ENCODE results near the gene CHRNE. TPM values are rescaled to one million over a fixed set of nuclear protein-coding genes. Genes with fewer than 3 reads are reported as not detected.

Gene CHRNE
- polyA plus RNA-seq, 2 of the 4 experiments (the other 2 are of a cell fraction) = 0.10 to 0.13 TPM

DNA sequence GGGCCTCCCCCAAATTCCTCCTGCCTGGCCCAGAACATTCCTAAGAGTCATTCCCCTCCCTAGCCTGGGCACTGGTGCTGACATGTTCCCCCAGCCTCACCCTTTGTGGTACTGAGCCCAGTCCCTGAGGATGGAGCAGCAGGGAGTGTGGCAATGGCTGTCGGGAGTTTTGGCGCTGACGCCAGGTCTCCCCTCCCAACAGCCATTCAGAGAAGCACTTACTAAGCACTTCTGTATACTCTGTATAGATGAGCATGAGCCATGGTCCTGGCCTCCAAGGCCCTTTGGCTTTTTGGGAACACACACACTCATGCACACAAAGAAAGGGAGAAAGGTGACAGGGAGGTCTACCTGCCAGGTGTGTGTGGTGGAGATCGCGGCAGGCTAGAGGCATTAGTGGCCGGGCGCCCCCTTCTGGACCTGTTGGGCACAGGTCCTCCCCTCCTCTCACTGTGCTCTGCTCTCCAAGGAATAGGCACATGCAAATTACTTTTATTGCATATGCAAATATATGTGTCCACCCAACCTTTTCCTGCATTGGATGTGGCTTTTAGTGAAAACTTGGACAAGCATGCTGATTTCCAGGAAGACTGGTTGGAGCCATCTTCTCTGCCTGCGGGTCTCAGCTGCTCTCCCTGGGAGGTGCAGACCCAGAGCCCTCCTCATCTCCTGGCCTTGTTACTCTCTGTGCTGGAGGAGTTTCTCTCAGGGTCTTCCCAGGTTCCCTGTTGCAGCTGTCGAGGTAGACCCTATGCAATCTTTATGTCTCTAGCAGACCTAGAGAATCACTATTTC lies 20.9 kb downstream of the CHRNE start:
- CTCF ChIA-PET = interaction anchor here (0.6 to 14.1 kb wide), 51 partner anchors 8 to 325 kb away, joined by 3 to 271 read pairs (median 4); partner anchors contain the start of genes ARRB2, GLTPD2, MED11 and MINK1
- DNase-seq (ENCODE audit: low read depth in 1 of 2, low spot score in 1 of 2) = peak; percentile 70 to 71
- FAIRE-seq = no peak
- Histone ChIP-seq H3K4me3 (no peak overlapping the region), H3K27ac (no peak overlapping the region), H3K9me3 (no peaks in the 10 kb centered on the region), H3K4me2 (no peak overlapping the region), H3K4me1 (no peaks in the 10 kb centered on the region)
- 40% methylated on average over 9 of the region's 9 CpGs for WGBS (ENCODE audit: missing lambda C conversion rate)
- peak; percentile 84 to 93 for ATAC-seq
- POLR2A ChIA-PET = interaction anchor here (1.4 to 1.5 kb wide), 2 partner anchors 92 to 150 kb away, joined by 3 to 4 read pairs; partner anchors contain the start of gene MED11
- TF ChIP-seq, protein P1, sequence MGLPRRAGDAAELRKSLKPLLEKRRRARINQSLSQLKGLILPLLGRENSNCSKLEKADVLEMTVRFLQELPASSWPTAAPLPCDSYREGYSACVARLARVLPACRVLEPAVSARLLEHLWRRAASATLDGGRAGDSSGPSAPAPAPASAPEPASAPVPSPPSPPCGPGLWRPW (IDR thresholded peaks at IDR 0.05) = no peak
- TF ChIP-seq RAD21 (conservative IDR thresholded peaks at IDR 0.05 in 1 of 2, IDR thresholded peaks at IDR 0.05 in 1 of 2) (peak; percentile 87 to 91), MAFK (IDR thresholded peaks at IDR 0.05; ENCODE audit: partially characterized antibody) (peak; percentile 67), CHD2 (IDR thresholded peaks at IDR 0.05; ENCODE audit: low read length, partially characterized antibody) (no peak), HOXB5 (CRISPR knock-in tag; IDR thresholded peaks at IDR 0.05) (no peak), SMC3 (IDR thresholded peaks at IDR 0.05) (peak; percentile 93)
- TF ChIP-seq, protein P2, sequence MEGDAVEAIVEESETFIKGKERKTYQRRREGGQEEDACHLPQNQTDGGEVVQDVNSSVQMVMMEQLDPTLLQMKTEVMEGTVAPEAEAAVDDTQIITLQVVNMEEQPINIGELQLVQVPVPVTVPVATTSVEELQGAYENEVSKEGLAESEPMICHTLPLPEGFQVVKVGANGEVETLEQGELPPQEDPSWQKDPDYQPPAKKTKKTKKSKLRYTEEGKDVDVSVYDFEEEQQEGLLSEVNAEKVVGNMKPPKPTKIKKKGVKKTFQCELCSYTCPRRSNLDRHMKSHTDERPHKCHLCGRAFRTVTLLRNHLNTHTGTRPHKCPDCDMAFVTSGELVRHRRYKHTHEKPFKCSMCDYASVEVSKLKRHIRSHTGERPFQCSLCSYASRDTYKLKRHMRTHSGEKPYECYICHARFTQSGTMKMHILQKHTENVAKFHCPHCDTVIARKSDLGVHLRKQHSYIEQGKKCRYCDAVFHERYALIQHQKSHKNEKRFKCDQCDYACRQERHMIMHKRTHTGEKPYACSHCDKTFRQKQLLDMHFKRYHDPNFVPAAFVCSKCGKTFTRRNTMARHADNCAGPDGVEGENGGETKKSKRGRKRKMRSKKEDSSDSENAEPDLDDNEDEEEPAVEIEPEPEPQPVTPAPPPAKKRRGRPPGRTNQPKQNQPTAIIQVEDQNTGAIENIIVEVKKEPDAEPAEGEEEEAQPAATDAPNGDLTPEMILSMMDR (IDR thresholded peaks at IDR 0.05) = peak; percentile 95

DNA sequence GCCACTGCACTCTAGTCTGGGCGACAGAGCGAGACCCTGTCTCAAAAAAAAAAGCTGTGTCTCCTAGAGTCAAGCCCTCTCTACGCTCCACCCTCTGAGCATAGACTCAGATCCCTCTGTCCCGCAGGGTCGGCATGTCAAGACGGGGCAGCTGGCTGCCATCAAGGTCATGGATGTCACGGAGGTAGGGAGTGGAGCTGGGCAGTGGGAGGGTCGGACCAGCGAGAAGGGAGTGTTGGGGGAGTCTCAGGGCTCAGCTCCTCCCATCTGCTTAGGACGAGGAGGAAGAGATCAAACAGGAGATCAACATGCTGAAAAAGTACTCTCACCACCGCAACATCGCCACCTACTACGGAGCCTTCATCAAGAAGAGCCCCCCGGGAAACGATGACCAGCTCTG lies 22.0 kb downstream of the CHRNE start:
- no peak for FAIRE-seq
- WGBS (ENCODE audit: missing lambda C conversion rate) = 89% methylated on average over 15 of the region's 15 CpGs
- ChIA-PET CTCF (interaction anchor here (0.7 to 14.1 kb wide), 31 partner anchors 8 to 324 kb away, joined by 3 to 271 read pairs (median 4); partner anchors contain the start of genes ARRB2, CHRNE, GLTPD2 and MED11), POLR2A (interaction anchor here (1.4 to 1.5 kb wide), 2 partner anchors 91 to 149 kb away, joined by 3 to 4 read pairs; partner anchors contain the start of gene MED11)
- TF ChIP-seq KDM1A (IDR thresholded peaks at IDR 0.05; ENCODE audit: low read depth) (no peak), CHD4 (IDR thresholded peaks at IDR 0.05; ENCODE audit: borderline replicate concordance) (no peak), JUN (IDR thresholded peaks at IDR 0.05) (no peak), ESRRA (IDR thresholded peaks at IDR 0.05; ENCODE audit: borderline replicate concordance, low read length) (no peak), HOXB5 (CRISPR knock-in tag; IDR thresholded peaks at IDR 0.05) (no peak), HOXB13 (CRISPR knock-in tag; IDR thresholded peaks at IDR 0.05; ENCODE audit: low read depth) (no peak), ZFP36 (IDR thresholded peaks at IDR 0.05; ENCODE audit: borderline replicate concordance, partially characterized antibody) (no peak), FOSB (CRISPR knock-in tag; IDR thresholded peaks at IDR 0.05) (no peak), MAFK (IDR thresholded peaks at IDR 0.05; ENCODE audit: partially characterized antibody) (no peak), RARB (CRISPR knock-in tag; IDR thresholded peaks at IDR 0.05) (no peak), TP53 (CRISPR knock-in tag; IDR thresholded peaks at IDR 0.05) (no peak), HEYL (CRISPR knock-in tag; IDR thresholded peaks at IDR 0.05) (no peak), EHF (CRISPR knock-in tag; IDR thresholded peaks at IDR 0.05) (no peak)
- TF ChIP-seq, protein P3, sequence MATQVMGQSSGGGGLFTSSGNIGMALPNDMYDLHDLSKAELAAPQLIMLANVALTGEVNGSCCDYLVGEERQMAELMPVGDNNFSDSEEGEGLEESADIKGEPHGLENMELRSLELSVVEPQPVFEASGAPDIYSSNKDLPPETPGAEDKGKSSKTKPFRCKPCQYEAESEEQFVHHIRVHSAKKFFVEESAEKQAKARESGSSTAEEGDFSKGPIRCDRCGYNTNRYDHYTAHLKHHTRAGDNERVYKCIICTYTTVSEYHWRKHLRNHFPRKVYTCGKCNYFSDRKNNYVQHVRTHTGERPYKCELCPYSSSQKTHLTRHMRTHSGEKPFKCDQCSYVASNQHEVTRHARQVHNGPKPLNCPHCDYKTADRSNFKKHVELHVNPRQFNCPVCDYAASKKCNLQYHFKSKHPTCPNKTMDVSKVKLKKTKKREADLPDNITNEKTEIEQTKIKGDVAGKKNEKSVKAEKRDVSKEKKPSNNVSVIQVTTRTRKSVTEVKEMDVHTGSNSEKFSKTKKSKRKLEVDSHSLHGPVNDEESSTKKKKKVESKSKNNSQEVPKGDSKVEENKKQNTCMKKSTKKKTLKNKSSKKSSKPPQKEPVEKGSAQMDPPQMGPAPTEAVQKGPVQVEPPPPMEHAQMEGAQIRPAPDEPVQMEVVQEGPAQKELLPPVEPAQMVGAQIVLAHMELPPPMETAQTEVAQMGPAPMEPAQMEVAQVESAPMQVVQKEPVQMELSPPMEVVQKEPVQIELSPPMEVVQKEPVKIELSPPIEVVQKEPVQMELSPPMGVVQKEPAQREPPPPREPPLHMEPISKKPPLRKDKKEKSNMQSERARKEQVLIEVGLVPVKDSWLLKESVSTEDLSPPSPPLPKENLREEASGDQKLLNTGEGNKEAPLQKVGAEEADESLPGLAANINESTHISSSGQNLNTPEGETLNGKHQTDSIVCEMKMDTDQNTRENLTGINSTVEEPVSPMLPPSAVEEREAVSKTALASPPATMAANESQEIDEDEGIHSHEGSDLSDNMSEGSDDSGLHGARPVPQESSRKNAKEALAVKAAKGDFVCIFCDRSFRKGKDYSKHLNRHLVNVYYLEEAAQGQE (IDR thresholded peaks at IDR 0.05) = no peak
- TF ChIP-seq, protein P4, sequence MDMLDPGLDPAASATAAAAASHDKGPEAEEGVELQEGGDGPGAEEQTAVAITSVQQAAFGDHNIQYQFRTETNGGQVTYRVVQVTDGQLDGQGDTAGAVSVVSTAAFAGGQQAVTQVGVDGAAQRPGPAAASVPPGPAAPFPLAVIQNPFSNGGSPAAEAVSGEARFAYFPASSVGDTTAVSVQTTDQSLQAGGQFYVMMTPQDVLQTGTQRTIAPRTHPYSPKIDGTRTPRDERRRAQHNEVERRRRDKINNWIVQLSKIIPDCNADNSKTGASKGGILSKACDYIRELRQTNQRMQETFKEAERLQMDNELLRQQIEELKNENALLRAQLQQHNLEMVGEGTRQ (IDR thresholded peaks at IDR 0.05) = no peak
- TF ChIP-seq, protein P5, sequence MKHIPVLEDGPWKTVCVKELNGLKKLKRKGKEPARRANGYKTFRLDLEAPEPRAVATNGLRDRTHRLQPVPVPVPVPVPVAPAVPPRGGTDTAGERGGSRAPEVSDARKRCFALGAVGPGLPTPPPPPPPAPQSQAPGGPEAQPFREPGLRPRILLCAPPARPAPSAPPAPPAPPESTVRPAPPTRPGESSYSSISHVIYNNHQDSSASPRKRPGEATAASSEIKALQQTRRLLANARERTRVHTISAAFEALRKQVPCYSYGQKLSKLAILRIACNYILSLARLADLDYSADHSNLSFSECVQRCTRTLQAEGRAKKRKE (CRISPR knock-in tag; IDR thresholded peaks at IDR 0.05; ENCODE audit: low read depth) = no peak
- H3K4me2 ChIP-seq = no peak overlapping the region
- H3K27ac ChIP-seq = no peak overlapping the region
- H3K4me1 ChIP-seq = no peaks in the 10 kb centered on the region
- no peak overlapping the region for H3K4me3 ChIP-seq
- no peak for DNase-seq (ENCODE audit: low read depth in 1 of 2, low spot score in 1 of 2)
- no peak for ATAC-seq
- no peaks in the 10 kb centered on the region for H3K9me3 ChIP-seq
